CD14-positive monocyte (primary cell): Measurements from ENCODE around the gene PTGES2. TPM values are rescaled to one million over a fixed set of nuclear protein-coding genes. Genes with fewer than 3 reads are reported as not detected.

Experiments
- DNase-seq, 3 donors: peaks; one replicate each; pipeline ENCODE4 v3.0.0-alpha.2; 2011 to 2022
- H2AFZ ChIP-seq: 2 replicates; pipeline ENCODE4 v1.6.0; 2012; ENCODE audit warnings: mild to moderate bottlenecking, low read depth, low read length, inconsistent platforms; ENCODE audit not compliant: insufficient read depth, poor library complexity, severe bottlenecking
- H3K27ac ChIP-seq, 2 donors: 1 replicate in 1 of 2; 2 replicates in 1 of 2; pipeline ENCODE4 v1.5.1; 2012 to 2013; ENCODE audit warnings: low read length in 2 of 2, control low read depth in 1 of 2, inconsistent platforms in 1 of 2, low read depth in 1 of 2, mild to moderate bottlenecking in 1 of 2
- H3K27me3 ChIP-seq, 2 donors: one replicate each; pipeline versions ENCODE4 v1.6.0 to v1.6.1; 2011 to 2013; ENCODE audit warnings: low read length in 2 of 2; ENCODE audit not compliant: control insufficient read depth in 2 of 2, insufficient read depth in 2 of 2
- H3K36me3 ChIP-seq, 2 donors: replicated peaks in 1 of 2; 1 replicate in 1 of 2; 2 replicates in 1 of 2; pipeline versions ENCODE4 v1.5.1 to v1.6.1; 2012 to 2013; ENCODE audit warnings: low read length in 2 of 2, control low read depth in 1 of 2, inconsistent platforms in 1 of 2, mild to moderate bottlenecking in 1 of 2; ENCODE audit not compliant: insufficient read depth in 2 of 2, control insufficient read depth in 1 of 2
- H3K4me1 ChIP-seq, 2 donors: 1 replicate in 1 of 2; 2 replicates in 1 of 2; pipeline versions ENCODE4 v1.5.1 to v1.6.1; 2012 to 2013; ENCODE audit warnings: low read length in 2 of 2, control low read depth in 1 of 2, inconsistent platforms in 1 of 2, mild to moderate bottlenecking in 1 of 2, moderate library complexity in 1 of 2; ENCODE audit not compliant: insufficient read depth in 2 of 2, control insufficient read depth in 1 of 2
- H3K4me2 ChIP-seq: replicated peaks from 2 replicates; pipeline ENCODE3; 2012; ENCODE audit warnings: low read length, moderate library complexity, mild to moderate bottlenecking; ENCODE audit not compliant: poor library complexity, severe bottlenecking; ENCODE audit errors: extremely low read depth
- H3K4me3 ChIP-seq, 3 experiments: fragments of 200-600 bp in 1 of 3; sonication (generic) in 1 of 3; replicated peaks in 1 of 3; 1 replicate in 2 of 3; 2 replicates in 1 of 3; pipeline ENCODE4 v1.5.1; 2011 to 2013; ENCODE audit warnings: low read length in 3 of 3, mild to moderate bottlenecking in 3 of 3, control low read depth in 2 of 3, low read depth in 2 of 3, inconsistent platforms in 1 of 3, moderate library complexity in 1 of 3
- H3K79me2 ChIP-seq: 2 replicates; pipeline ENCODE4 v1.6.0; 2012; ENCODE audit warnings: mild to moderate bottlenecking, control low read depth, inconsistent platforms, low read length, moderate library complexity; ENCODE audit not compliant: insufficient read depth
- H3K9ac ChIP-seq: 2 replicates; pipeline ENCODE4 v1.6.0; 2017; ENCODE audit warnings: low read length, mild to moderate bottlenecking; ENCODE audit not compliant: insufficient read depth, poor library complexity, severe bottlenecking
- H3K9me3 ChIP-seq, 2 donors: replicated peaks in 1 of 2; 1 replicate in 1 of 2; 2 replicates in 1 of 2; pipeline versions ENCODE4 v1.5.1 to v1.6.1; 2012 to 2013; ENCODE audit warnings: low read length in 2 of 2, control low read depth in 1 of 2; ENCODE audit not compliant: control insufficient read depth in 1 of 2, insufficient read depth in 1 of 2
- H4K20me1 ChIP-seq: 2 replicates; pipeline ENCODE4 v1.6.0; 2012; ENCODE audit warnings: mild to moderate bottlenecking, low read length, control low read depth, moderate library complexity; ENCODE audit not compliant: insufficient read depth
- H3K27ac Mint-ChIP-seq, 7 donors: one replicate each; pipeline ENCODE4 v1.8.0; 2020; ENCODE audit warnings: mild to moderate bottlenecking in 7 of 7, mixed read lengths in 7 of 7, moderate library complexity in 6 of 7, inconsistent platforms in 2 of 7
- H3K27me3 Mint-ChIP-seq, 3 donors: one replicate each; pipeline ENCODE4 v1.8.0; 2021 to 2022; ENCODE audit warnings: low read depth in 3 of 3, mild to moderate bottlenecking in 3 of 3, mixed read lengths in 3 of 3, moderate library complexity in 3 of 3, inconsistent platforms in 1 of 3
- H3K36me3 Mint-ChIP-seq, 2 donors: one replicate each; pipeline ENCODE4 v1.8.0; 2020; ENCODE audit warnings: mixed read lengths in 2 of 2, inconsistent platforms in 1 of 2, mild to moderate bottlenecking in 1 of 2
- H3K4me1 Mint-ChIP-seq: one replicate; pipeline ENCODE4 v1.8.0; 2020; ENCODE audit warnings: mild to moderate bottlenecking, mixed read lengths
- H3K4me3 Mint-ChIP-seq, 2 donors: one replicate each; pipeline ENCODE4 v1.8.0; 2020; ENCODE audit warnings: mild to moderate bottlenecking in 2 of 2, mixed read lengths in 2 of 2, moderate library complexity in 1 of 2
- H3K9me3 Mint-ChIP-seq, 7 donors: one replicate each; pipeline ENCODE4 v1.8.0; 2020 to 2022; ENCODE audit warnings: mixed read lengths in 7 of 7, mild to moderate bottlenecking in 6 of 7, moderate library complexity in 6 of 7, inconsistent platforms in 2 of 7
- CTCF ChIP-seq: fragments of 200-600 bp; IDR thresholded peaks from one replicate; pipeline ENCODE4 v1.8.0; 2022; ENCODE audit warnings: antibody characterized with exemption, mild to moderate bottlenecking
- WGBS: methylation state at CpG from one replicate; pipeline ENCODE4 v1.1.5; 2013; ENCODE audit warnings: missing lambda C conversion rate; ENCODE audit not compliant: insufficient coverage; 5-methylcytosine and 5-hydroxymethylcytosine counted together
- intact Hi-C, 2 donors: fragments of 100-400 bp; cut with micrococcal nuclease; formaldehyde crosslinking; loops; one replicate each; pipeline versions ENCODE4 v1.15.0 to v1.15.1; 2023
- polyA plus RNA-seq, 3 donors: library from polyadenylated mRNA; depleted of rRNA in 1 of 3; unstranded in 2 of 3; stranded (reverse) in 1 of 3; fragments of 300-500 nt in 2 of 3; fragments of >200 nt in 1 of 3; fragmentation: Illumina TruSeq in 2 of 3; gene quantifications; 1 replicate in 2 of 3; 2 replicates in 1 of 3; pipeline ENCODE4 v1.2.3, GENCODE V29; 2012 to 2021

The PTGES2 gene
- polyA plus RNA-seq, 3 donors, result 42.0 to 71.5 (median 49.4) TPM

GRCh38 chr9:128093011-128093410 is 34.5 kb downstream of the PTGES2 start:
- Mint-ChIP-seq H3K9me3 (no peaks in the 10 kb centered on the region), H3K4me3 (peak overlapping the region in 1 of 2 donors; percentile 78), H3K4me1 (peaks cover 68% of the 10 kb centered on the region), H3K27me3 (no peaks in the 10 kb centered on the region), H3K36me3 (peaks cover 9 to 32% of the 10 kb centered on the region in 2 donors), H3K27ac (peak overlapping the region; percentile 97 to 100 (median 100))
- Histone ChIP-seq H3K79me2 (peaks cover 88% of the 10 kb centered on the region), H3K9me3 (no peaks in the 10 kb centered on the region), H2AFZ (no peak overlapping the region), H3K4me2 (peak overlapping the region; percentile 68), H3K4me3 (no peak overlapping the region), H3K9ac (peak overlapping the region; percentile 60), H3K27ac (peak overlapping the region; percentile 93 to 97), H3K4me1 (peaks cover 56 to 66% of the 10 kb centered on the region in 2 donors), H4K20me1 (peaks cover 67% of the 10 kb centered on the region), H3K27me3 (no peaks in the 10 kb centered on the region), H3K36me3 (peaks cover 3 to 5% of the 10 kb centered on the region in 2 donors)
- WGBS, result 100% methylated on average over 3 of the region's 4 CpGs
- TF ChIP-seq CTCF, result no peak
- intact Hi-C loops, result loop anchor here in 1 of 2 donors (5.0 kb wide), 1 partner anchor 41 kb away; no protein-coding TSS in a partner anchor
- no peak for DNase-seq

GRCh38 chr9:128092199-128092977 is 35.1 kb downstream of the PTGES2 start:
- no peak for DNase-seq
- Histone ChIP-seq H3K79me2 (peaks cover 88% of the 10 kb centered on the region), H3K9me3 (no peaks in the 10 kb centered on the region), H3K4me1 (peaks cover 49 to 59% of the 10 kb centered on the region in 2 donors), H4K20me1 (peaks cover 68% of the 10 kb centered on the region), H3K9ac (no peak overlapping the region), H3K4me2 (peak overlapping the region; percentile 16), H3K27ac (peak overlapping the region; percentile 93 to 97), H3K27me3 (no peaks in the 10 kb centered on the region), H2AFZ (no peak overlapping the region), H3K36me3 (peaks cover 4 to 8% of the 10 kb centered on the region in 2 donors), H3K4me3 (no peak overlapping the region)
- H3K36me3 Mint-ChIP-seq, result peaks cover 9 to 38% of the 10 kb centered on the region in 2 donors
- TF ChIP-seq CTCF, result no peak
- WGBS, result 93% methylated on average over 10 of the region's 16 CpGs
- intact Hi-C loops, result loop anchor here in 1 of 2 donors (5.0 kb wide), 1 partner anchor 40 kb away; no protein-coding TSS in a partner anchor
- H3K4me3 Mint-ChIP-seq, result no peak overlapping the region
- H3K27ac Mint-ChIP-seq, result peak overlapping the region; percentile 97 to 100 (median 100)
- no peaks in the 10 kb centered on the region for H3K27me3 Mint-ChIP-seq
- no peaks in the 10 kb centered on the region for H3K9me3 Mint-ChIP-seq
- H3K4me1 Mint-ChIP-seq, result peaks cover 64% of the 10 kb centered on the region
